Smooth muscle cell of the brain vasculature (primary cell): ENCODE data around the gene SNX22.
A peak's percentile ranks its signal among the peaks of the same experiment; 100 is the strongest.

Source experiments
- DNase-seq: peaks from one replicate; pipeline ENCODE4 v3.0.0-alpha.2; 2012; ENCODE audit warnings: low read depth, low spot score

The SNX22 gene

GRCh38 chr15:64134345-64134829 is 17.1 kb upstream of the SNX22 start:
- no peak for DNase-seq

- no peak for DNase-seq
Measured at GRCh38 chr15:64136347-64136746, 15.2 kb upstream of the SNX22 start.

- no peak for DNase-seq
Measured at GRCh38 chr15:64137226-64137833, 14.2 kb upstream of the SNX22 start.

DNA sequence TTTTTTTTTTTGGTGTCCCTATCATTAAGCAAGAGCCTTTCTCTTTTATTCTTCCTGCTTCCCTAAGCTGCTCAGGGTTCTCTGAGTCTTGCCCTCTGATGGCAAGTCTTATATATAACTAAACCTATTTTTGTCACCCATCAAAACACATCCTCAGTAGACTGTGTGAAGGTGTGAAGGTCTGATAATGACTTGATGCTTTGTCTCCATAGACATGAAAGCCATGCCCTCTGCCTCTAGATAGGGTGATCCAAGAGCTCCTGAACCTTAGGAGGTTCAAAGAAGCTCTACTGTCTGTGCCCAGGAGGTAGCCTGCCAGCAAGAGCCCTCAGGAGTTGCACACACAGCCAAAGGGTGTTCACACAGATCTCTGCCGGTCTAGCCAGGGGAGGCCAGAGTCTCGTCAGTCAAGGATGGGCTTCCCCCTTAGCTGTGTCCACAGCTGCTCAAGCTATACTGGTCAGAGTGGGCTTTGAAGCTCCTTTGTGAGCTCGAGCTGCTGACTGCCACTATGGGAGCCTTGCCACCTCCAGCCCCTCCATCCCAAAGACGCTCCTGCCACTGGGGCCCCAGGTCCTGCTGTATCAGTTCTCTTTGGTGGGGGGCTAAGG is 13.1 kb upstream of the SNX22 start:
- no peak for DNase-seq

- DNase-seq = no peak
Measured at GRCh38 chr15:64141798-64142512, 9.6 kb upstream of the SNX22 start.

DNA sequence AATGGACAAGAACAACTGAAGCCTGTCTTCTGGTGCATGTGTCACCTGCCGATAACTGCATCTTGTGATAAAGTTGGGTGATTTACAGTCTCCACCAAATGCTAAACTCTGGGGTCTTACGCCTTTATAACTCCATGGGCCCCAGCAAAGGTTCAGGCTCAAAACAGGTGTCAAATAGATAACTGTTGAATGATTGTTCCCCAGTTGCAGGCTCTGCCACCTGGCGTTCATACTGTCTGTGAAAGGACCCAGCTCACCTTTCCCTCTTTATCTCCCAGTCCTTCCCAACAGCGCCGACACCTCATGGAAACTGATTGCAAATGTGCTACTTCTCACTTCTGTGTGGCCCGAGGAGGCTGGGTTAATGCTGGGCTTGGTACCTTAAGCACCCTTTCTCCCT is 8.3 kb upstream of the SNX22 start:
- no peak for DNase-seq

DNA sequence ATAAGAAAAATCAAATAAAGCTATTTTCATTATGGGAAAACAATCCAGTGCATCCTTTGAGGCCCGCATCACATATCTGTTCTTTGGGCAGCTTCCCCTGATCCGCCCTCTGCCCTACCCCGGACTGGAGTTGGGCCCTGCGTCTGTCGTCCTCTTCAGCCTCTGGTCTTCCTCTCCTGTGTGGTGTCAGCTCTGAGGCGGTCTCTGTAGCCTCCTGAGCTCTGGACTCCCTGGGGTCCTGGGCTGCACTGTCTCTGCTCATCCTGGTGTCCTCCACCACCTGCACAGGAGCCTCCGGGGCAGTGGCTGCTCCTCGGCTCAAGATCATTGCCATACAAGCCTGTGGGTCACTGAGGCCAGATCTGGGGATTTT is 7.4 kb upstream of the SNX22 start:
- no peak for DNase-seq

DNA sequence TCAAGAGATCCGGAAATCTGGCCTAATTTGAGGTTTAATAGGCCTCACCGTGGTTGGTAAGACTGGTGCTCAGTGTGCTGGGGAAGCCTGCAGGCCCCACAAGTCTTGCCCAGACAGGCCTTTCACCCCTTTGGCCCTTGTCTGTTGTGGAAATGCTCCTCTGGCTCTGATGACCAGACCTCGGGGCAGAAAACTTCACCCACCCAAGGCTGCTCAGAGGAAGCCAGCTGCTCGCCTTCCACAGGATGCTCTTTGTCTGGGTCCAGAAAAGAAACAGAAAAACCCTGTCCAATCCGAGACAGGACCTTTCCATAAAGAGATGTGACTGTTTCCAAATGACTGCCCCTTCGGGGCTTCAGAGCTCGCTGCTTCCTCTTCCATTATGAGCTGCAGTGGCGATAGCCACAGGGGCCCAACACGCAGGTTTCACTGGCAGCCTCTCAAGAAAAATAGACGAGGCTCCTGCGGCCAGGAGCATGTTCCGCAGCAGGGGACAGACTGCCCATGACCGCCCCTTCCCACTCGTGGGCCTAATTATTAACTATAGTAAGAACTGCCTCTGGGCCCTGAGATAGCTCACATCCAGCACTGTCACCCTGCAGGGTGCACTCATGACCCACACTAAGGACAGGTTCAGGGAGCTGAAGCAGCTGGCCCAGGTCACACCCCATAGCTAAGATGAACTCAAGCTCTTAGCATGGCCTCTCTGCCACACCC is 6.8 kb upstream of the SNX22 start:
- DNase-seq = no peak

- DNase-seq = no peak
Measured at GRCh38 chr15:64146041-64146440, 5.5 kb upstream of the SNX22 start.

- no peak for DNase-seq
Measured at GRCh38 chr15:64146520-64146884, 5.0 kb upstream of the SNX22 start.

DNA sequence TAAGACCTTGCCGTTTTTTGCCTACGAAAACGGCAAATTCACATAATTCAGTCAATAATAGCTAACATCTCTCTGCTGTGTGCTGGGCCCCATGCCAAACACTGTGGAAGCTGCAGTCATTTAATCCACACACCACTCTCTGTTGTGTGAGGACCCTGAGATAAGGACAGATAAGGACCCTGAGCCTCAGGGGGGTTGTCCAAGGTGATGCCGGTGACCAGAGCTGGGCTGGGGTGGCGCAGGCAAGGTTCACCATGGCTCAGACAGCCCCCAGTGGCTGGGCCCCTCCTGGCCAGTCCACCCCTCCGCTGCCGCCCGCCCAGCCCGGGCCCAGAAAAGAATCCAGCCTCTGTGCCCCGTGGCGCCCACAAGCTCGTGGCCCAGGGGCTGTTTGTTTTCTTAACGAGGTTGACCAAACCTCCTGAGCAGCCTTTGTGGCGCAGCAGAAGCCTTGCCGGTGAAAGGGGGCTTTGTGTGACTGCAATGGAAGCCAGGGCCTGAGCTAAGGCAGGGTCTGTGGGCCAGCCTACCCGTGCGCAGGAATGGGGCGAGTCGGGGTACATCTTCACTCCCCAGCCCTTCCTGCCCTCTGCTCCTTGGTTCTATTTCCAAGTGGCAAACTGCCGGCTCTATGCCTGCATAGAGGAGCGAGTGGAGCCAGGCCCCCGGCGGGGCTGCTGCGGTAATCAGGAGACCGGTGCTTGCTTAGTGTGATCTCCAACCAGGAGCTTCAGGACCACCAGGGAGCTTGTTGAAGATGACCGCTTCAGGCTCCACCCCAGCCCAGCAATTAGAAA is 4.4 kb upstream of the SNX22 start:
- DNase-seq = no peak

GRCh38 chr15:64148168-64148567 is 3.4 kb upstream of the SNX22 start:
- DNase-seq = no peak

DNA sequence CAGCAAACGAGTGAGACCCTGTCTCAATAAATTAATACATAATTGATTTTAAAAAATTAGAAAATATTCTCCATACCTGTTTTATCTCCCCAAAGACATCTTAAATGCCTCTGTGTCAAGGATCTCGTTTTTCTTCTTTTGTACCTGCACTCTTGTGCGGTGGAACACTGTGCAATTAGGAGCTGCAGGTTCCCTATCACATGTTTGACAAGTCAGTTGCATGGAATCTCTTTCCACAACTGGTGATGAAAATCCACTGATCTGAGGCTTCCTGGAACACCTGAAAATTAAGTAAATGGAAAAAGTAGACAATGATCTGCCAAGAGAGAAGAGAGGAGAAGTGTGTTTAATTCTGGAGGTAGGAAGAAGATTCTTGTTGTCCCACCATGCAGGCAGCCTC is 3.0 kb upstream of the SNX22 start:
- DNase-seq = no peak

DNA sequence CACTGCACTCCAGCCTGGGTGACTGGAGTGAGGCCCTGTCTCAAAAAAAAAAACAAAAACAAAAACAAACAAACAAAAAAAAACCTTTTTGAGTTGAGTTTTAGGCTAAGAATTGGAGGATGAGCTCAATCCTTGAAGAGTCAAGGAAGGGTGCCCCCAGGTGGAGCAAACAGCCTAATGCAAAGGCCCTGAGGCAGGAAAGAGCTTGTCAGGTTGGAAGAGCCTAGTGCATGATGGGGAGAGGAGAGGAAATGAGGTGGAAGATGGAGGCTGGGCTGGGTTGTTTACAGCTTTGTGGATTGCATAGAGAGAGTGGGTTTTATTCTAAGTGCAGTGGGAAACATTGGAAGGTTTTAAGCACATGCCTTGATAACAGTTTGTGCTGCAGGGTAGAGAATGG is 2.1 kb upstream of the SNX22 start:
- no peak for DNase-seq

DNA sequence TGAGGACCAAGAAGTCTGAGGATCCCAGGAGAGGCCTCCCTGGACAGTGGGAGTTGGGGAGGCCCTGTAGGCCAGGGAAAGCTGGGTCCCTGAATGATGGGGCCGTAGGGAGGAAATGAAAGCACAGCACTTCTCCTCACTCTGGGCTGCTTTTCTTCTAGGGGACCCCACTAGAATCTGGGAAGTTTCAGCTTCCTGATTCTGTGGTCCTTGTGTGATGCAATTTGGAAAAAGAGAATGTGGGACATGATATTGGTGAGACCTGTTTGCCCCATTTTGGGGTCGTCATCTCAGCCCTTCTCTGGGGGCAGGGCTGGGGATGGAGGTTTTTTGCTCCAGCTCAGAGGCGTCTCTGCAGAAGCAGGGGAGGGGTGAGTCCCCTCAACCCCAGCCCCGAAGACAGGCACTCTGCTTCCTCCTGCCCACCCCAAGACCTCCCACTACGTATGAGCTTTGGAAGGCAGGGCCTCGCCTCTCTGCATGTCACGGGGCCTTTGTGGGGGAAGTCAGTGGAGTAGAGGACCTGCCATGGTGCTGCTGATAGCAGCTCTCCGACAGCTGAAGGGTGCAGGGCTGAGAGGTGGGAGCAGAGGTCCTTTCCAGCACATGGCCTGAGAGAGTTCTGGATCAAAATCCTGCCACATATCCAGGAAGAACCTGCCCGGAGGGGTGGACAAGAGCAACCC is 1.5 kb upstream of the SNX22 start:
- DNase-seq = no peak

- DNase-seq = no peak
Measured at GRCh38 chr15:64152507-64153387, 1.2 kb downstream of the SNX22 start.

DNA sequence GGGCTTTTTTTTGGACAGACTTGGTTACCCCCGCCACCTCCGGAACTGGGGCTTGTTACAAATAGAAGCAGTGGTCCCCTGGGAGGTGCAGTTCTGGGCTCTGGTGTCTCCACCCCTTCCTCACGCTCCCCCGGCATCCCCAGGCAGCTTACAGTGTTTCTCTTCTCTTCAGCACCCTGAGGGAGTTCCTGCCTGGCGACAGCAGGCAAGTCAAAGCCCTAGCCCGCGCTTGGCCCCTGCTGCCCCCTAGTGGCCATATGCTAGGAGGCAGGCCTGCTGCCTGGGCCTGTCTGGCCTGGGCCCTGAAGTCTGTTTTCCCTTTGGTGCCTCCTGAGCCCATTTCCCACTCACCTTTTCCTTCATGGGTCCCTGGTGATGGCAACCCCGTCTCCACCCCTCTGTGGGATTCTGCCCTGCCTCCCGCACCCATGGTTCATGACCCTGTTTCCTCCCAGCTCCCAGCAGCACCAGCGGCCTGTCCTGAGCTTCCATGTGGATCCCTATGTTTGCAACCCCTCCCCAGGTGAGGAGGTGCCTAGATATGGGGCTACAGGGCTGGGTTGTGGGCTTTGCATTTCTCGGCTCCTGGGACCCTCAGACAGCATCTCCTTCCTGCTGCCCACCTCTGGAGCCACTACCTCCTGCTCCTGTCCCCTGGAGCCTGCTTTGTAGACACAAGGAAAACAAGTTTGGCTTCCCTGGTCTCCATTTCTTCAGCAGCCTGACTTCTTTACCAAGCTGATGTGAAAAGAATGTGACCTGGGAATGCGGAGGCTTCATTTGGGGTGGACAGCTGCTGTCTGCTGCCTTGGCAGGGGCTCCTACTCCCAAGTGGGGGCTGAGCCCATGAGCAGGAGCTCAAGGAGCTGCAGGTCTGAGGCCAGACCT is 2.2 kb downstream of the SNX22 start:
- DNase-seq = peak; percentile 78

DNA sequence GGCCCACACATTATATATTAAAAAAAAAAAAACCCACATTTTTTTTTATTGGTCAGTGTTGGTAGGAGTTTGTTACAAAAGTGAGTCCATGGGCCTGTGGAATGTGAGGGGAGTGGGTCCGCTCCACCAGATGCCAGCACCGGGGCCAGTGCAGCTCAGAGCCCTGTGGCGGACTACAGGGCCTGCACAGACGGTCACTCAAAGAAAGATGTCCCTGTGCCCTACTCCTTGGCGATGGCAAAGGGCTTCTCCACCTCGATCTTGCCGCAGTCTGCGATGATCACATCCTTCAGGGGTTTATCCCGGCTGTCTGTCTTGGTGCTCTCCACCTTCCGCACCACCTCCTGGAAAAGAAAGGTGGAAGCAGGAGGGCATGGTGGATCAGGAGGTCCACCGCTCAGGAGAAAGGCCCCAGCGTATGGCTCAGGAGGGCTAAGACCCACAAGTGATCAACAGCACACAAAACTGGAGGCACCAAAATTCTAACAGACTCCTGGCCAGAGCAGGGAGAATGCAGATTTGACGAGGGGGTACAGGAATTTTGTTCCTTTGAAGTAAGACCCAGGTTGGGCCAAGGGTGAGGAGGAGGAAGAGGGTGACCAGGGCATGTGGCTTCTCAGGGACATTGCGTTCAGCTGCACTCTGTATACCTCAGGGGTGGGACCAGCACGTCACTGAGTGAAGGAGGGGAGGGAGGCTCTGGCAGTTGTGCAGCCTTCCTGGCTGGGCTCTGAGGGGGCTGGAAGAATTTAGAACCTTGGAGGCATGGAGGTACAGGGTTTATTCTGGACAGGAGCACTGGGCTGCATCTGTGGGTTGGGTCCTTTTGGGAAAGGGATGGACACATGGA is 4.5 kb downstream of the SNX22 start:
- no peak for DNase-seq
